Dedifferentiated amniotic fluid mesenchymal stem cell (primary cell): ENCODE measurements around the gene PPP1R36.
A peak's percentile ranks its signal among the peaks of the same experiment; 100 is the strongest.
"Not testable (repeated sequence)": the region's sequence is repeated elsewhere in the genome, so short reads cannot be mapped to it uniquely, and the experiment has no call there.

Experiments used
- DNase-seq: peaks from one replicate; pipeline ENCODE4 v3.0.0-alpha.2; 2016; ENCODE audit errors: extremely low spot score

The PPP1R36 gene

GRCh38 chr14:64549791-64550620, at the start of gene PPP1R36:
TSS of gene PPP1R36 (plus strand) at chr14:64549961. CDS start at chr14:64549998, 37 bp downstream.
- no peak for DNase-seq

GRCh38 chr14:64500088-64500487, 49.7 kb upstream of the PPP1R36 start:
- DNase-seq, result no peak

- no peak for DNase-seq
Observed at GRCh38 chr14:64501411-64502171, 48.2 kb upstream of the PPP1R36 start.

GRCh38 chr14:64502456-64502855, 47.3 kb upstream of the PPP1R36 start:
- no peak for DNase-seq

GRCh38 chr14:64502887-64503433, 46.8 kb upstream of the PPP1R36 start:
- no peak for DNase-seq

GRCh38 chr14:64503434-64504309, 46.1 kb upstream of the PPP1R36 start, which contains the start of gene ZBTB25:
TSS of gene ZBTB25 (minus strand) at chr14:64503838. CDS start at chr14:64490533, 13,305 bp downstream.
- peak; percentile 88 for DNase-seq

GRCh38 chr14:64504310-64504896, 45.4 kb upstream of the PPP1R36 start, which contains the start of gene ZBTB1:
TSS of gene ZBTB1 (plus strand) at chr14:64504770. CDS start at chr14:64521505, 16,735 bp downstream.
- DNase-seq, result peak; percentile 67

GRCh38 chr14:64504897-64505794, 44.6 kb upstream of the PPP1R36 start:
- peak; percentile 84 for DNase-seq

GRCh38 chr14:64506721-64507120, 43.0 kb upstream of the PPP1R36 start:
- no peak for DNase-seq

- DNase-seq, result no peak
Observed at GRCh38 chr14:64507376-64508156, 42.2 kb upstream of the PPP1R36 start.

- no peak for DNase-seq
Observed at GRCh38 chr14:64508215-64508776, 41.5 kb upstream of the PPP1R36 start.

- DNase-seq, result no peak
Observed at GRCh38 chr14:64509036-64509435, 40.7 kb upstream of the PPP1R36 start.

- DNase-seq, result peak; percentile 48
Observed at GRCh38 chr14:64510825-64511671, 38.7 kb upstream of the PPP1R36 start.

GRCh38 chr14:64513271-64513670, 36.5 kb upstream of the PPP1R36 start:
- no peak for DNase-seq

- DNase-seq, result no peak
Observed at GRCh38 chr14:64515053-64515452, 34.7 kb upstream of the PPP1R36 start.

- DNase-seq, result no peak
Observed at GRCh38 chr14:64516969-64517368, 32.8 kb upstream of the PPP1R36 start.

- not testable (repeated sequence) for DNase-seq
Observed at GRCh38 chr14:64517667-64518066, 32.1 kb upstream of the PPP1R36 start.

- DNase-seq, result no peak
Observed at GRCh38 chr14:64518229-64518628, 31.5 kb upstream of the PPP1R36 start.
